GM18508 (cell line): ENCODE results near the gene SEC14L6.
"Not testable (repeated sequence)": the region's sequence is repeated elsewhere in the genome, so short reads cannot be mapped to it uniquely, and the experiment has no call there.

Experiments
- ATAC-seq: cut with Tn5 transposase; IDR thresholded peaks from one replicate; pipeline ENCODE4 v1.9.1; 2021; ENCODE audit warnings: moderate number of reproducible peaks; ENCODE audit not compliant: insufficient read depth, unreplicated experiment

Gene SEC14L6

GRCh38 chr22:30541511-30541910, 5.0 kb downstream of the SEC14L6 start:
- ATAC-seq, result not testable (repeated sequence)

- no peak for ATAC-seq
Measured at GRCh38 chr22:30539368-30539767, 7.2 kb downstream of the SEC14L6 start.

- no peak for ATAC-seq
Measured at GRCh38 chr22:30538280-30538679, 8.3 kb downstream of the SEC14L6 start.

GRCh38 chr22:30537083-30537731, 9.3 kb downstream of the SEC14L6 start:
- no peak for ATAC-seq

- no peak for ATAC-seq
Measured at GRCh38 chr22:30535182-30535581, 11.4 kb downstream of the SEC14L6 start.

- ATAC-seq, result no peak
Measured at GRCh38 chr22:30531651-30532608, 14.6 kb downstream of the SEC14L6 start.

- ATAC-seq, result no peak
Measured at GRCh38 chr22:30526656-30527055, 19.9 kb downstream of the SEC14L6 start.

- ATAC-seq, result no peak
Measured at GRCh38 chr22:30523646-30524489, 22.7 kb downstream of the SEC14L6 start.

GRCh38 chr22:30521368-30522156, 25.0 kb downstream of the SEC14L6 start:
- no peak for ATAC-seq

- ATAC-seq, result no peak
Measured at GRCh38 chr22:30519842-30520425, 26.6 kb downstream of the SEC14L6 start.

- ATAC-seq, result no peak
Measured at GRCh38 chr22:30516731-30517130, 29.8 kb downstream of the SEC14L6 start.

GRCh38 chr22:30516273-30516672, 30.3 kb downstream of the SEC14L6 start:
- ATAC-seq, result no peak

GRCh38 chr22:30514252-30514651, 32.3 kb downstream of the SEC14L6 start:
- ATAC-seq, result no peak

- no peak for ATAC-seq
Measured at GRCh38 chr22:30513462-30513861, 33.1 kb downstream of the SEC14L6 start.

- no peak for ATAC-seq
Measured at GRCh38 chr22:30511911-30512310, 34.6 kb downstream of the SEC14L6 start.

- ATAC-seq, result no peak
Measured at GRCh38 chr22:30511109-30511508, 35.4 kb downstream of the SEC14L6 start.

- ATAC-seq, result no peak
Measured at GRCh38 chr22:30508216-30508615, 38.3 kb downstream of the SEC14L6 start.

- ATAC-seq, result no peak
Measured at GRCh38 chr22:30507670-30508069, 38.9 kb downstream of the SEC14L6 start.

GRCh38 chr22:30506507-30506968, 40.0 kb downstream of the SEC14L6 start:
- ATAC-seq, result no peak
